Kidney glomerular epithelial cell (primary cell): ENCODE results near the gene ZNF677.
"Not testable (repeated sequence)": the region's sequence is repeated elsewhere in the genome, so short reads cannot be mapped to it uniquely, and the experiment has no call there.

Source experiments
- DNase-seq: peaks from one replicate; lab custom pipeline; 2025; lab: John Stamatoyannopoulos, UW

Gene ZNF677

DNA sequence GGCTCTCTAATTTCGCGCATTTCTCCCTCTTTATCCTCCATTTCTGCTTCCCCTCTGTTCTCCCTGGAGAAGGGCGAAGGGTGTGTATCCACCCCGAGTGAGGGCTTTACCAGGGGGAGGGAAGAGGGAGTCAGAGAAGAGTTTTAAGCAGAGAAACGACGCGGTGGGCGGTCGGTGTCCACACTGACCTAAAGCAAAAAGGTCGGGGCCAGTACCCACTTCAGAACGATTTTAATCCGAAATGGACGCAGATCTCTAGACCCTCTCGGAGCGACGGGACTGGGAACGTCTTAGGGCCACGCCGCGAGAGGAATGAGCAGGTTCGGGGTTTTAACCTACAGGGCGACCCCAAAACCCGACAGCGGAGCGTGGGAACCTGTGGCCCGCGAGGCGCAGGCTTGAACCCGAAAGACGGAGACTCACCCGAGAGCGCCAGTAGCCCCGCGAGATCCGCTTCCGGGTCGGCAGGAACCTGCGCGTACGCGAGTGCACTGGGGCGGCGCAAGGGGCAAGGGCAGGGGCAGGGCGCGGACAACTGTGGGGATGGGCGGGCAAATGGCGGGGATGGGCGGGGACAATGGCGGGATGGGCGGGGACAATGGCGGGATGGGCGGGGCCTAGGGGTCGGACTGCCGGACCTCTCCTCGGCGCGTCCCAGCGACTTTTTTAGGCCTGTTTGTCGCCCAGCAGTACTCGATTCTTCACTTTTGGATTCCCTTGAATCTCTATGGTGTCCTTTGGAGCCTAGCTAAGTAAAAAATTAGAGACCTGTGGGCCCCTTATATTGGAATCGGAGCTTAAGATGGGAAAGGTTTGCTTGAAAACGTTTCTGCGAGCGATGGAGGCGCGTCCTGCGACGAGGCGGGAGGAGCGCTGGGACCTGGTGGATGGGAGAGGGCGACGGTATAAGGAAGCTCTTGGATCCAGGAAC lies at the start of gene ZNF677:
ZNF677 (minus strand) TSS at position 463 of the 931 bp plus-strand sequence. CDS start 3,323 bp downstream, outside the sequence.
- peak; percentile 27 for DNase-seq

DNA sequence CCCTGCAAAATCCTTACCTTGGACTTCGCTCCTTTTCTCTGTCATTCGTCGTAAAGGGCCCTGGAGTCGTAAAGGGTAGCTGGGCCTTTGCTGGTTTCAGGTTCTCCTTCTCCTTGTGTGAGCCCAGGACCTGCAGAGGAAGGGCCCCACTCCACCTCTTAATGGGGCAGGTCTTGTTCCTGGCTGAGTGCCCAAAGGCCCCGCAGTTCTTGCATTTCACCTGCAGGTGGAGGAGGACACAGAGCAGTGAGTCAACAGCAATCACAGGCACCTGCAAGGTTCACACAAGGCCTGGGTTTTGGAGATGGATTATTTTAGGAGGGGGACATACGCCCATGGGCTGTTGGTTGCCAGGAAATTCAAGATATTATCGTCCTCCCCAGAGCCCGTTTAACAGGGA lies 46.7 kb upstream of the ZNF677 start:
- DNase-seq = not testable (repeated sequence)

DNA sequence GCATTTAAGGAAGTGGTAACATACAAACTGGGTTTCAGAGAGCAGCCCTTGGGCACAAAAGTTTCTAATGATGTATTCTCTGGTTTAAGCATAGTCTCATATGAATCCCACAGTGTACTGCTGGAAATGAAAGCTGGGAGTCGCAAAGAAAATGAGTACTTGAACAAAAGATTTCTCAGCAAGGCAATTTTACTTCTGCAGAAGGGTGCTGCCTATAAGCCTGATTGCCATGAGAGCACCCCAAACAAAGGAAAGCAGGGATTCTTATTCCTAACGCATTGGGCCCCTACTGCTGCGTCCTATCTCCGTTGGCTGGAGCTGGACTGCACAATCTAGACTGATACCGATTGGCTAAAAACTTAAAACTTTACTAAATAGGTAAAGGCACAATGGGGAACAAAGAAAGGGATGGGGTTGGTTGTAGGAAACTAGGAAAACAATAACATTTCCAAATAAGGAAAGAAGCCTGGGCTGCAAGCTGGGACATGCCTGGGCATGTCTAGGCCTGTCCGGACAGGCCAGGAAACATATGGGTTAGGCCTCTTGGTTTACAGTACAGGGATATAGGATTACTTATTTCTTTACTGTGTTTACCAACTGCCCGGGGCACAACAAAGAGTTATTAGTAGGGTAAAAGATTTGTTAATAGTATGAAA lies 40.2 kb upstream of the ZNF677 start:
- DNase-seq = no peak

DNA sequence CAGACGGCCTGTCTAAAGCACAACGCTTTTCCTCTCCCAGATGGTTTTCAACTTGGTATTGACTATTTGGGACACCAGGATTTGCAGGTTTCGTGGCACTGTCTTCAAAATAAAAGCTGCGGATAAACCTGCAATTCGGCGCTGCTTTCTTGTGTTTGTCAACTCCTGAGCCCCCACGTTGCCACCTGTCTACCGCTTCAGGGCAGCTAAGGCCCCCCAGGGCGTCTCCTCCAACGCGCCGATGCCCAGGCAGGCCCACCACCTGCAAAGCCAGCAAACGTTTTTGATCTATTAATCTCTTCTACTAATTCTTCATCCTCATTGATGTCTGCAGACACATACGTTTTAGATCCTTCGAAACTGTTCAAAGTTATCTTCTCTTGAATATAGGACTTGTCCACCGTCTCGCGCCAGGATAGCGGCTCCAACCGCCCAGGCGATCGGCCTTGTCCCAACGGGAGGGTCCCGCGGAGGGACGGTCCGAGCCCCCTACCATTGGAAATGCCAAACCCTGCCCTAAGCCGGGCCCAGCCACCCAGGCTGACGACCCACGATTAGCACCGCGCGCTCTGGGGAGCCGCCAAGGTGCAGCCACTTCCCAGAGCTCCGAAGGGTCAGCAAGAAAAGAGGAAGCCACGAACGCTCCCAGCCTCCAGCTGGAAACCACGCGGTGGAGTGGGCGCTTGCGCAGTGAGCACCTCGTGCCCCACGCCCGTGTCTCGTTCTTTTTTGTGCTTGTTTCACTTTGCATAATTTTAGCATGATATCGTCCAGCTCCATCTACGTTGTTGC lies 36.3 kb upstream of the ZNF677 start:
- DNase-seq = no peak

DNA sequence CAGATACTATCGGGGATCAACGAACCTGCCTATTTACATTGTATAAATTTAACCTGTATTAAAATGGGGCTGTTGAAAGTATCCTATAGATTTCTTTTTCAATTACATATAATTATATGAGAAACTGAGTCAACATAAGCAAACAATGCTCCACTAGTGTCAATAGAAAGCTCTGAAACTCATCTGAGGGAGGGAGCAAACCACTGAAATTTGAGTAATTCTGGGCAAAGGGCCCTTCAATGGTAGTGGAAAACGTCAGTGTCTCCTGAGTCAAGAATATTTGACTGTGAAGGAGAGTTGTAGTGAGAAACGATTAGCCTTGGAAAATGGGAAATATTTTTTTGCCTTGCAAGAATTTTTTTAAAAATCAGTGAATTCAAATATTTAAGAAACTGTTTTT lies 30.4 kb upstream of the ZNF677 start:
- no peak for DNase-seq

DNA sequence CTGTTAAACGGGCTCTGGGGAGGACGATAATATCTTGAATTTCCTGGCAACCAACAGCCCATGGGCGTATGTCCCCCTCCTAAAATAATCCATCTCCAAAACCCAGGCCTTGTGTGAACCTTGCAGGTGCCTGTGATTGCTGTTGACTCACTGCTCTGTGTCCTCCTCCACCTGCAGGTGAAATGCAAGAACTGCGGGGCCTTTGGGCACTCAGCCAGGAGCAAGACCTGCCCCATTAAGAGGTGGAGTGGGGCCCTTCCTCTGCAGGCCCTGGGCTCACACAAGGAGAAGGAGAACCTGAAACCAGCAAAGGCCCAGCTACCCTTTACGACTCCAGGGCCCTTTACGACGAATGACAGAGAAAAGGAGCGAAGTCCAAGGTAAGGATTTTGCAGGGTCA lies 27.3 kb upstream of the ZNF677 start:
- DNase-seq = not testable (repeated sequence)

DNA sequence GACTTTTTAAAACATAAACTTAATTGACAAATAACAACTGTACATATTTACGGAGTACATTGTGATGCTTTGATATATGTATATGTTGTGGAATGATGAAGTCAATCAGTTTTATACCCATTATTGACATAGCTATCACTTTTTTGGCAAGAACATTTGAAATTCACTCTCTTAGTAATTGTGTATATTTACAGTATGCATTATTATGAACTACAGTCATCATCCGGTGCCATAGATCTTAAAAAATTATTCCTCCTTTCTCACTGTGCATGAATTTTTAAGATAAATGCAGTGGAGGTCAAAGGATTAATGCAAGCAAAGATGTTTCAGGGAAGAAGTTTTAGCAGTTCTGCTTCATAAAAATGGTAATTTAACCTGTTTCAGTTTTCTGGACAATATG lies 20.8 kb upstream of the ZNF677 start:
- DNase-seq = no peak

DNA sequence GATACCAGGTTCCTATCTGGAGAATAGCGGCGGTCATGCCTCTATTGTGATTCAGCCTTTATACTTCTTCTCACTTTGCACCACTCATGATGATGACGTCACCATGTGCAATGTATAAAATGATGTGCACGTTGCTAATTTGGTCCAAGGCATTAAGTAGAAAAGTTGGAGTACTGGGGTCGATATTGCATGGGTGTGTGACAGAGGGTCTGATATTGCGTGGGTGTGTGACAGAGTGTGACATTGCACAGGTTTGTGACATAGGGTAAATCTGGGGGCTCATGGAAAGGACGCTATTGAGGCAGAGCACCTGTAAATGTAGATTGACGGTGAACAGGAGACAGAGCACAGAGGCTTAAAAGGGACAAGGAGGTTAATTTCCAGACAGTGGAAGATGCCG lies 17.4 kb upstream of the ZNF677 start:
- DNase-seq = no peak

DNA sequence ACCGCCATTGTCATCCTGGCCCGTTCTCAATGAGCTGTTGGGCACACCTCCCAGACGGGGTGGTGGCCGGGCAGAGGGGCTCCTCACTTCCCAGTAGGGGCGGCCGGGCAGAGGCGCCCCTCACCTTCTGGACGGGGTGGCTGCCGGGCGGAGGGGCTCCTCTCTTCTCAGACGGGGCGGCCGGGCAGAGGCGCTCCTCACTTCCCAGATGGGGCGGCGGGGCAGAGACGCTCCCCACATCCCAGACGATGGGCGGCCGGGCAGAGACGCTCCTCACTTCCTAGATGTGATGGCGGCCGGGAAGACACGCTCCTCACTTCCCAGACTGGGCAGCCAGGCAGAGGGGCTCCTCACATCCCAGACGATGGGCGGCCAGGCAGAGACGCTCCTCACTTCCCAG lies 15.2 kb upstream of the ZNF677 start:
- not testable (repeated sequence) for DNase-seq

DNA sequence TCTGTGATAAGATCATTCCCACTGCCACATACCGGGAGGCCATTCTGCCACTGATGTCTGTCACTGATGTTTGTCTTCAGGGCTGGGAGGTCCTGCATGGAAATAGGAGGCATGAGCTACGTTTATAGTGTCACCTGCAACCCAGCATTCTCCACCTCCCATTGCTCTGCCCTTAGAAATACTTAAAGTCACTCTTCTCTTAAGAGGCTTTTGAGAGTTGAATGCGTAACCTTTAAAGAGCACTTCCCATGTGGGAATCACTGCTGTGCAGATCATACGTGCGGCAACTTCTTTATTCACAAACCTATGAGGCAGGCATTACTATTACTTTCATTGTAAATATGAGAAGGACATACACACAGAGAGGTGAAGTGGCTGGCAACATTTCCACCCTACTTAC lies 12.9 kb upstream of the ZNF677 start, which contains the start of gene VN1R4:
VN1R4 (minus strand) TSS at position 101 of the 400 bp plus-strand sequence; CDS start at position 43, 58 bp downstream.
- not testable (repeated sequence) for DNase-seq

DNA sequence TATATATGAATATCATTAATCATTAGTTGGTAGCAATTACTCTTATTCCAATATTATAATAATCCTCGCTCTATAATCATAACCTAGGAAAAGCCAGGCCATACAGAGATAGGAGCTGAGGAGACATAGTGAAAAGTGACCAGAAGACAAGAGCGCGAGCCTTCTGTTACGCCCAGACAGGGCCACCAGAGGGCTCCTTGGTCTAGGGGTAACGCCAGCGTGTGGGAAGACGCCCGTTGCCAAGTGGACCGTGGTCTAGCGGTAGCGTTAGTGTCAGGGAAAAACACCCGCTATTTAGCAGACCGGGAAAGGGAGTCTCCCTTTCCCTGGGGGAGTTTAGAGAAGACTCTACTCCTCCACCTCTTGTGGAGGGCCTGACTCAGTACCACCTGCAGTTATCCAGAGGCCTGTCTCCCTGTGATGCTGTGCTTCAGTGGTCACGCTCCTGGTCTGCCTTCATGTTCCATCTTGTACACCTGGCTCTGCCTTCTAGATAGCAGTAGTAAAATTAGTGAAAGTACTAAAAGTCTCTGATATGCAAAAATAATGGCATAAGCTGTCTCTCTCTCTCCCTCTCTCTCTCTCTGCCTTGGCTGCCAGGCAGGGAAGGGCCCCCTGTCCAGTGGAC lies 3.2 kb upstream of the ZNF677 start, which contains the start of gene VN1R2:
VN1R2 (plus strand) TSS at position 578 of the 628 bp plus-strand sequence. CDS start 84 bp downstream, outside the sequence.
- DNase-seq = not testable (repeated sequence)

DNA sequence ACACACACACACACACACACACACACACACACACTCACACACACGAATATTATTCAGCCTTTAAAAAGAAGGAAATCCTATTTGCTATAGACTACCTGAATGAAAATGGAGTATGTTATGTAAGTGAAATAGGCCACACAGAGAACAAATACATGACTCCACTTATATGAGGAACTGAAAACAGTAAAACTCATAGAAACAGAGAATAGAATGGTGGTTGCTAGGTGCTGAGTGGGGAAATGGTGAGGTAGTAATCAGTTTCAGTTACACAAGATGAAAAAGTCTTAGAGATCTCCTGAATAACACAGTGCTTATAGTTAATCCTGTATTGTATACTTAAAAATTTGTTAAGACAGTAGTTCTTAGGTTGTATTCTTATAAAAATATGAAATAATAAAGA lies 8.2 kb downstream of the ZNF677 start:
- DNase-seq = no peak

DNA sequence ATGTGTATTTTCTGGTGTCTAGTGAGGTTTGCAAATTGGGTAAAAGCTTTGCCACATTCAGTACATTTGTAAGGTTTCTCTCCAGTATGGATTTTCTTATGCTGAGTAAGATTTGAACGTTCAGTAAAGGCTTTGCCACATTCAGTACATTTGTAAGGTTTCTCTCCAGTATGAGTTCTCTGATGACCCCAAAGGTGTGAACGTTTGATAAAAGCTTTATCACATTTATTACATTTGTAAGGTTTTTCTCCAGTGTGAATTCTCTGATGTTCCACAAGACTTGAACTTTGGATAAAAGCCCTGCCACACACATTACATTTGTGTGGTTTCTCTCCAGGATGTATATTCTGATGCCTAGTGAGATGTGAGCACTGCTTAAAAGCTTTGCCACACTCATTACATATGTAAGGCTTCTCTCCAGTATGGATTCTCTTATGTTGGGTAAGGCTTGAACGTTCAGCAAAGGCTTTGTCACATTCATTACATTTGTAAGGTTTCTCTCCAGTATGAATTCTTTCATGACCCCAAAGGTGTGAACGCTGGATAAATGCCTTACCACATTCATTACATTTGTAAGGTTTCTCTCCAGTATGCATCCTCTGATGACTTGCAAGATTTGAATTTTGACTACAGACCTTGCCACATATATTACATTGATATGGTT lies 17.4 kb downstream of the ZNF677 start:
- no peak for DNase-seq

DNA sequence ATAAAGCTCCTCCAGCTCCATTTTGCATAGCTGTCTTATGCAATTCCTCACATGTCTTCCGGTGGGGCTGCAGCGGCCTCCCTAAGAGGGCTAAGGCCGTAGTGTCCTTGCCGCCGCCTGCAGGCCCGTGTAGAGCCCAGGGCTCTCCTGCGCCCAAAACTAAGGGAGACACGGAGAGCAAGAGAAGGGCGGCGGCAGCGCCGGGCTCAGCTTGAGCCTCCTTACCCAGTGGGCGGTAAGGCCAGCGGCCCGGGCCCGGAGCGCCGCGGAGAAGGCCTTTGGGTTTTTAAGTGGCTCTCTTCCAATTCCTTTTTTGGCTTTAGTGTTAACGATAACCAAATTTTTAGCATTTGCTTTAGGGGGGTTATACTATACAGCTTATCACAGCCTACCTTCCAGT lies 30.1 kb downstream of the ZNF677 start:
- DNase-seq = no peak

DNA sequence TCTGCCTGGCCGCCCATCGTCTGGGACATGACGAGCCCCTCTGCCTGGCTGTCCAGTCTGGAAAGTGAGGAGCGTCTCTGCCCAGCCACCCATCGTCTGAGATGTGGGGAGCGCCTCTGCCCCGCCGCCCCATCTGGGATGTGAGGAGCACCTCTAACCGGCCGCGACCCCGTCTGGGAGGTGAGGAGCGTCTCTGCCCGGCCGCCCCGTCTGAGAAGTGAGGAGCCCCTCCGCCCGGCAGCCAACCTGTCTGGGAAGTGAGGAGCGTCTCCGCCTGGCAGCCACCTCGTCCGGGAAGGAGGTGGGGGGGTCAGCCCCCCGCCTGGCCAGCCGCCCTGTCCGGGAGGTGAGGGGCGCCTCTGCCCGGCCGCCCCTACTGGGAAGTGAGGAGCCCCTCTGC lies 32.0 kb downstream of the ZNF677 start:
- DNase-seq = not testable (repeated sequence)

DNA sequence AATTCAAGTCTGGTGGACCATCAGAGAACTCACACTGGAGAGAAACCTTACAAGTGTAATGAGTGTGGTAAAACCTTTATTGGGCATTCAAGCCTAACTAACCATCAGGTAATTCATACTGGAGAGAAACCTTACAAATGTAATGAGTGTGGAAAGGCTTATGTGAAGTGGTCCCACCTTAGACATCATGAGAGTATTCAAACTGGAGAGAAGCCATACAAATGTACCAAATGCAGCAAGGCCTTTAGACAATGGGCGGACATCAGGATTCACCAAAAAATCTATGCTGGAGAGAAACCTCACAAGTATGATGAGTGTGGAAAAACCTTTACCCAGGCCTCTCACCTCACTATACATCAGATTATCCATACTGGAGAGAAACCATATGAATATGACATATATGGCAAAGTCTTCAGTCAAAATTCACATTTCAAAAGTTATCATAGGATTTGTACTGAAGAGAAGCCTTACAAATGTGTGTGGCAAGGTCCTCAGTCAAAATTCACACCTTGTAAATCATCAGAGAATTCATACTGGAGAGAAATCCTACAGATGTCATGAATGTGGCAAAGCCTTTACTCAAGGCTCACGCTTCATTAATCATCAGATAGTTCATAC lies 41.9 kb downstream of the ZNF677 start:
- DNase-seq = no peak

DNA sequence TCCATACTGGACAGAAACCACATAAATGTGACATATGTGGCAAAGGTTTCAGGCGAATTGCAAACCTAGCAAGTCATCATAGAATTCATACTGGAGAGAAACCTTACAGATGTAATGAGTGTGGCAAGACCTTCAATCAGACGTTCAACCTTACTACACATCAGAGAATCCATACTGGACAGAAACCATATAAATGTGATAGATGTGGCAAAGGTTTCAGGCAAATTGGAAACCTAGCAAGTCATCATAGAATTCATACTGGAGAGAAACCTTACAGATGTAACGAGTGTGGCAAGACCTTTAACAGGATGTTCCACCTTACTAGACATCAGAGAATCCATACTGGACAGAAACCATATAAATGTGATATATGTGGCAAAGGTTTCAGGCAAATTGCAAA lies 43.1 kb downstream of the ZNF677 start:
- not testable (repeated sequence) for DNase-seq

DNA sequence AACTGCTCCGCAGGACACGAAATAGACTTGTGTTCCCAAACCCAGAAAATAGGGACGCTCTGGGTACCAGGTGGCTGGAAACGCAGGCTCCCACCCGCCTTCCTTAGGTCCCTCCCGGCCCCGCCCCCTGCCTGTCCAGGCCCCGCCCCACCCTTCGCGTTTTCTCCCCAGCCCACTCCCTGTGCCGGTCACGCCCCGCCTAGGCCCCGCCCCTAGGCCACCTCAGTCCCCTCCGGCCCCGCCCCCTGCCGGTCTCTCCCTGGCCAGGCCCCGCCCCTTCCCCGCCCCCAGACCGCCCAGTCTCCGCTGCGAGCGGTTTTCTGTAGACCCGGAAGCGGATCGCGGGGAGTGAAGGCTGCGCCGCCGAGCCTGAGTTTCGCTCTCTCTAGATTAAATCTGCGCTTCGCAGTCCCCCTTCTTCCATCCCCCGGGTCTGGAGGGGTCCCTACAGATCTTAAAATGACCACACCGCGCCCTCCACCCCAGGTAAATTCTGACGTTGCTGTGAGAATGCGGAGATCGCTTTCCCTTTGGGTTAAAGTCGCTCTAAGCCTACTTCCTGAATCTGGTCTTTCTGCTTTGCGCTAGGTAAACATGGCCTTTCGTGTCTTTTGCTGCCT lies 57.8 kb downstream of the ZNF677 start:
- DNase-seq = peak; percentile 24

DNA sequence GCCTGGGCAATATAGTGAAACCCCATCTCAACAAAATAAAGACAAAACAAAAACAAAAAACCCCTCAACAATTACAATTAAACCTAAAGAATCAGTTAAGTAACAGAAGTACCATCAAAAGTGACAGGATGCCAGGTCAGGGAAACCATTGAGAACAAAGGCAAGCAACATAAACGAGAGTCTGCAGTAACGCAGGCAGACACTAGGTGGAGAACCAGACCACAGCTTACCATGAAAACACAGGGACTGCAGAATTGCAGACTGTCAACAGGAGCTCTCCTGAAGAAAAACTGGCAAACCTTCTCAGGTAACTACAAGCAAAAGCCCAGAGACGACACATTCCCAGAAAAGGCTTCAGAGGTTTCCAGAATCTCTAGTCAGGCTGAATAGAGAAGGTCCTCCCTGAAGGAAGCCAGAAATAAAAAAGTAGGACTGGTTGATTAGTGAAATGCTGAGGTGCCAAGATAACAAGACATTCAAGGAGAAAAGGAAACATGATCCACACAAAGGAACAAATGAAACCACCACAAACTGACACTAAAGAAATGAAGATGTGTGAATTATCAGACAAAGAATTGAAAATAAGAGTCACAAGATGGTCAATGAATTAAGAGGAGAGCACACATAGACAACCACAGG lies 59.3 kb downstream of the ZNF677 start:
- DNase-seq = peak; percentile 75
